ELR (cell line): Measurements from ENCODE around the gene KIAA1217.

Experiments
- DNase-seq: peaks from one replicate; pipeline ENCODE4 v3.0.0-alpha.2; 2015; ENCODE audit warnings: low read depth

Gene KIAA1217

GRCh38 chr10:24407928-24408327 lies 199.0 kb downstream of the KIAA1217 start:
- no peak for DNase-seq

- DNase-seq = no peak
Observed at GRCh38 chr10:24408365-24408764, 199.4 kb downstream of the KIAA1217 start.

GRCh38 chr10:24414597-24414996 lies 205.7 kb downstream of the KIAA1217 start:
- DNase-seq = no peak

- no peak for DNase-seq
Observed at GRCh38 chr10:24415455-24416125, 206.7 kb downstream of the KIAA1217 start.

GRCh38 chr10:24416248-24416647 lies 207.3 kb downstream of the KIAA1217 start:
- DNase-seq = no peak

- no peak for DNase-seq
Observed at GRCh38 chr10:24417053-24417452, 208.1 kb downstream of the KIAA1217 start.

GRCh38 chr10:24418532-24418931 lies 209.6 kb downstream of the KIAA1217 start:
- peak; percentile 57 for DNase-seq

- no peak for DNase-seq
Observed at GRCh38 chr10:24419066-24419465, 210.1 kb downstream of the KIAA1217 start.

- DNase-seq = no peak
Observed at GRCh38 chr10:24425151-24425550, 216.2 kb downstream of the KIAA1217 start.

GRCh38 chr10:24427678-24428409 lies 218.9 kb downstream of the KIAA1217 start:
- DNase-seq = no peak

- DNase-seq = peak; percentile 94
Observed at GRCh38 chr10:24428410-24428782, 219.5 kb downstream of the KIAA1217 start.

- peak; percentile 40 for DNase-seq
Observed at GRCh38 chr10:24430591-24430990, 221.7 kb downstream of the KIAA1217 start.

- DNase-seq = peak; percentile 64
Observed at GRCh38 chr10:24432478-24433416, 223.8 kb downstream of the KIAA1217 start.

- DNase-seq = no peak
Observed at GRCh38 chr10:24433705-24434104, 224.8 kb downstream of the KIAA1217 start.

- peak; percentile 22 for DNase-seq
Observed at GRCh38 chr10:24434961-24435360, 226.0 kb downstream of the KIAA1217 start.

- DNase-seq = peak; percentile 94
Observed at GRCh38 chr10:24435374-24435773, 226.4 kb downstream of the KIAA1217 start.

GRCh38 chr10:24437302-24437701 lies 228.4 kb downstream of the KIAA1217 start:
- no peak for DNase-seq

- DNase-seq = peak; percentile 63
Observed at GRCh38 chr10:24438800-24439199, 229.9 kb downstream of the KIAA1217 start.

- DNase-seq = no peak
Observed at GRCh38 chr10:24439935-24440334, 231.0 kb downstream of the KIAA1217 start.

GRCh38 chr10:24440817-24441797 lies 232.2 kb downstream of the KIAA1217 start:
- DNase-seq = peak; percentile 90

- DNase-seq = no peak
Observed at GRCh38 chr10:24442234-24442633, 233.3 kb downstream of the KIAA1217 start.
